Activated T-helper 1 cell treated with Interleukin-2 at 50 U/mL for 16 hours (primary cell): Measurements from ENCODE around the gene UTS2B.

ENCODE experiments used
- DNase-seq: peaks from one replicate; pipeline ENCODE4 v3.0.0-alpha.2; 2020; ENCODE audit warnings: low read depth

The UTS2B gene

GRCh38 chr3:191238321-191238817, 92.0 kb downstream of the UTS2B start:
- no peak for DNase-seq

GRCh38 chr3:191237047-191237882, 93.1 kb downstream of the UTS2B start:
- DNase-seq = no peak

GRCh38 chr3:191236646-191237045, 93.7 kb downstream of the UTS2B start:
- DNase-seq = no peak

DNA sequence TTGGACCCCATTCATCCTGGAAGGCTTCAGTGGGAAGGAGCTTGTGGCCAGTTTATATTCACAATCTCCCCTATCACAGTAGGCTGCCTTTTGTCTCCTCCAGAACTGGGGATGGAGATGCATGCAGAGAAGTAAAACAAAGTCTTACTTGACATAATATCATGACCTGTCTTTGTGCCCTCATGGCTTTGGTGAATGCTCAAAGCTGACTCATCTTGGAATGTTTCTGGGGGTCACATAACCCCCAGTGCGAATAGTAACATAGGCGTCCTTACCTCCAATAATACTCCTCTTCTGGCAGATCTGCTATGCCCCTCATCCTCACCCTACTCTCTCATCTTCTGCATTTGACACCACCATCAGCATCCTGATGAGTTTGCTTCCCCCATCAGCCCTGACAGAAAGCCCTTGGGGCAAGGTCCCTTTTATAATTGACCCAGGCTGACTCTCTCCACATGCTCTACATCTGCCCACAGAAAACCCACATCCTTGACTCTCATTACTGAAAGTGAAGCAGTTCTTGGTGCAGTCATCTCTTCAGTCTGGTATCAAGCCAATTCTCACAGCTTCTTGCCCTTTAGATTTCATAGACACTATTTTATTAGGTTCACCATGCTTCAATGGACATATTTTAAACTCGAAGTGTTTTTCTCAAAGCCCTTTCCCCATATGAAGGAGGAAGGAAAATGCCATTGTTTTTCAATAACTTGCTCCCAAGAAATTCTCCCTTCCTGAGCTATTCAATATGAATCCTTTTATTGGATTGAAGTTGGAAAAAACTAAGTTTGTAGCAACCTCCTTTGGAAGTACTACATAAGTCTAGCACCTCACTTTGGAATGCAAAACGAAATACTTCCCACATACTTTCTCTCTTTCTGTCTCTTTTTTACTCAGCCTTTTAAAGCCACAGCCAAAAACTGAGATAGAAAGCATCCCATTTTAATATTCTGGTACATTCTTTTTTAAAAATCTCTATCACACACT, 94.7 kb downstream of the UTS2B start:
- DNase-seq = no peak

- DNase-seq = no peak
Observed at GRCh38 chr3:191234216-191234615, 96.1 kb downstream of the UTS2B start.

GRCh38 chr3:191227541-191227940, 102.8 kb downstream of the UTS2B start:
- no peak for DNase-seq

- no peak for DNase-seq
Observed at GRCh38 chr3:191221638-191222037, 108.7 kb downstream of the UTS2B start.

- no peak for DNase-seq
Observed at GRCh38 chr3:191220908-191221307, 109.4 kb downstream of the UTS2B start.

DNA sequence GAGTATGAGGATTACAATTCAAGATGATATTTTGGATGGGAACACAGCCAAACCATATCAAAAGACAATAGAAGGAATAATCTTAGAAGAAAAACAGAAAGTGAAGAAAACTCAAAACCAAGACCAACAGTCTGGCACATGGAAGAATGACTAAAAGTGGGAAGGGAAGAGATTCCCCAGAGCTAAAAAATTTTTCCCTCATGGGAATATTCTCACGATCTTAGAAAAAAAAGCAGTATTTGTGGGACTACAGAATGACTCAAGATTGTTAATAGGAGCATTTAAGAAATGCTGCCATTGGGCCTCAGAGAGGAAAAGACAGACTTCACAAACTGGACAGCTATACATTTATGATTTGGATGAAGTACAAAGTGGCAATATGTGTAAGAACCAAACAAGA, 113.0 kb downstream of the UTS2B start:
- DNase-seq = no peak
